DND-41 (cell line): ENCODE results near the gene TNRC6B.

ENCODE experiments used
- ATAC-seq: fragments of 200-7000 bp; cut with Tn5 transposase; 3 replicates; pipeline ENCODE4 v1.9.1; 2021; ENCODE audit warnings: low read depth; ENCODE audit not compliant: insufficient read depth
- DNase-seq: peaks from one replicate; pipeline ENCODE4 v3.0.0-alpha.2; 2020
- H2AFZ ChIP-seq: 2 replicates; pipeline ENCODE4 v1.6.0; 2012; ENCODE audit warnings: low read depth, low read length
- H3K27ac ChIP-seq: 2 replicates; pipeline ENCODE4 v1.5.1; 2012; ENCODE audit warnings: low read length, inconsistent platforms
- H3K27me3 ChIP-seq: fragments of 200-600 bp; sonication (generic); 2 replicates; pipeline ENCODE4 v1.6.0; 2012; ENCODE audit warnings: low read length, mild to moderate bottlenecking, inconsistent platforms; ENCODE audit not compliant: insufficient read depth, poor library complexity
- H3K36me3 ChIP-seq: 2 replicates; pipeline ENCODE4 v1.5.1; 2012; ENCODE audit warnings: low read length, inconsistent platforms; ENCODE audit not compliant: insufficient read depth
- H3K4me1 ChIP-seq: 2 replicates; pipeline ENCODE4 v1.5.1; 2012; ENCODE audit warnings: mild to moderate bottlenecking, low read length; ENCODE audit not compliant: insufficient read depth
- H3K4me2 ChIP-seq: 2 replicates; pipeline ENCODE4 v1.6.0; 2012; ENCODE audit warnings: mild to moderate bottlenecking, moderate library complexity, low read length, inconsistent platforms; ENCODE audit not compliant: insufficient read depth
- H3K4me3 ChIP-seq, 2 experiments: fragments of 200-600 bp in 1 of 2; shearing (Covaris generic) in 1 of 2; 2 replicates each; pipeline ENCODE4 v1.5.1; 2012 to 2016; ENCODE audit warnings: inconsistent platforms in 2 of 2, low read length in 2 of 2, mild to moderate bottlenecking in 2 of 2, low read depth in 1 of 2, moderate library complexity in 1 of 2
- H3K79me2 ChIP-seq: 2 replicates; pipeline ENCODE4 v1.6.0; 2012; ENCODE audit warnings: low read length, inconsistent platforms; ENCODE audit not compliant: insufficient read depth
- H3K9ac ChIP-seq: 2 replicates; pipeline ENCODE4 v1.6.0; 2012; ENCODE audit warnings: low read depth, mild to moderate bottlenecking, inconsistent platforms, low read length, moderate library complexity
- H3K9me3 ChIP-seq: 2 replicates; pipeline ENCODE4 v1.5.1; 2012; ENCODE audit warnings: low read length, moderate library complexity, mild to moderate bottlenecking, inconsistent platforms; ENCODE audit not compliant: insufficient read depth, severe bottlenecking
- H4K20me1 ChIP-seq: 2 replicates; pipeline ENCODE4 v1.6.0; 2012; ENCODE audit warnings: low read length; ENCODE audit not compliant: insufficient read depth
- EZH2 ChIP-seq: IDR thresholded peaks from 3 replicates; pipeline ENCODE4 v1.6.1; 2012; ENCODE audit warnings: borderline replicate concordance, low read depth, mild to moderate bottlenecking, moderate library complexity, low read length, inconsistent platforms; ENCODE audit not compliant: severe bottlenecking
- TF ChIP-seq, protein P1 (sequence below): IDR thresholded peaks from 2 replicates; pipeline ENCODE4 v1.5.1; 2012; ENCODE audit warnings: borderline replicate concordance, low read length, moderate library complexity, mild to moderate bottlenecking; ENCODE audit not compliant: poor library complexity, severe bottlenecking; ENCODE audit errors: extremely low read depth

The TNRC6B gene

DNA sequence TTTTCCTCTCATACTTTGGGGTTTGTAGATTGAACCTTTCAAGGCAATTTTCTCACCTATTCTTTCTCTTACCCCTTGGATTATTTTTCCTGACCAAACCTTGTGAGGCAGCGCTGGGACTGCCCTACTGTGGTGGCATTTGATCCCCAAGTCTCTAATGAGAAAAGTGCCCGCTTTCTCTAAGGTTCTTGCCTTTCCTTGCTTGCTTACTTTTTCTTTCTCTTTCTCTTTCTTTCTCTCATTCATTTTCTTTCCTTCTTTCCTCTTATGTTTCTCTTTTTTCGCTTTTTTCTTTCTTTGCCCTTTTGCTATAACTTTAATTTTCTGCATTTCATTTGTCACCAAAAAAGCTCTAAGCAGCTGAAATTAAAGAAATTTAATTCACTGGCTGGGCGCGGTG lies 127.9 kb downstream of the TNRC6B start:
- no peak overlapping the region for H3K27ac ChIP-seq
- no peaks in the 10 kb centered on the region for H3K79me2 ChIP-seq
- H3K4me2 ChIP-seq: no peak overlapping the region
- H3K27me3 ChIP-seq: no peaks in the 10 kb centered on the region
- TF ChIP-seq, protein P1, sequence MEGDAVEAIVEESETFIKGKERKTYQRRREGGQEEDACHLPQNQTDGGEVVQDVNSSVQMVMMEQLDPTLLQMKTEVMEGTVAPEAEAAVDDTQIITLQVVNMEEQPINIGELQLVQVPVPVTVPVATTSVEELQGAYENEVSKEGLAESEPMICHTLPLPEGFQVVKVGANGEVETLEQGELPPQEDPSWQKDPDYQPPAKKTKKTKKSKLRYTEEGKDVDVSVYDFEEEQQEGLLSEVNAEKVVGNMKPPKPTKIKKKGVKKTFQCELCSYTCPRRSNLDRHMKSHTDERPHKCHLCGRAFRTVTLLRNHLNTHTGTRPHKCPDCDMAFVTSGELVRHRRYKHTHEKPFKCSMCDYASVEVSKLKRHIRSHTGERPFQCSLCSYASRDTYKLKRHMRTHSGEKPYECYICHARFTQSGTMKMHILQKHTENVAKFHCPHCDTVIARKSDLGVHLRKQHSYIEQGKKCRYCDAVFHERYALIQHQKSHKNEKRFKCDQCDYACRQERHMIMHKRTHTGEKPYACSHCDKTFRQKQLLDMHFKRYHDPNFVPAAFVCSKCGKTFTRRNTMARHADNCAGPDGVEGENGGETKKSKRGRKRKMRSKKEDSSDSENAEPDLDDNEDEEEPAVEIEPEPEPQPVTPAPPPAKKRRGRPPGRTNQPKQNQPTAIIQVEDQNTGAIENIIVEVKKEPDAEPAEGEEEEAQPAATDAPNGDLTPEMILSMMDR: no peak
- TF ChIP-seq EZH2: no peak
- H4K20me1 ChIP-seq: no peaks in the 10 kb centered on the region; the same call in 1 of the 2 replicates
- peaks cover 75% of the 10 kb centered on the region for H3K36me3 ChIP-seq
- H3K4me3 ChIP-seq: no peak overlapping the region
- no peak overlapping the region for H2AFZ ChIP-seq
- ATAC-seq (no peak), DNase-seq (no peak)
- H3K9ac ChIP-seq: no peak overlapping the region
- H3K4me1 ChIP-seq: no peaks in the 10 kb centered on the region
- no peaks in the 10 kb centered on the region for H3K9me3 ChIP-seq

- H3K9ac ChIP-seq: no peak overlapping the region
These were observed 131.4 kb downstream of the TNRC6B start for GRCh38 chr22:40308999-40309573.

DNA sequence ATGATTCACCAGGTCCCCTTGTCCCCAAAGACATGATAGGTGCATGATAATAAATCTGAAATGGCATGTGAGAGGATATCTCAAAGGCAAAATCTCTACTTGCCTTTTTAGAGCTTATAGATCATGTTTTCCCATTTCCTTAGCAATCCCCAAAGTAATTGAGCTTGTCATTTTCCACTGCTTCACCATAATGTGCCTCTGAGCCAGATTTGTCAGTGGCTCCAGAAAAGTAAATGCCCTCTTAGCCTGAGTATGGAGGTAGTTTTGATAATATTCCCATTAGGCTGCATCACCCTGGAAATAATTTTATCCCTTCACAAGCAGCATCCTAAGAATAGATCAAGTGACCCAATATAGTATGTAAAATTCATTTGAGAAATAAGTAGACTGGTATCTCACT lies 131.9 kb downstream of the TNRC6B start:
- Histone ChIP-seq H3K27ac (no peak overlapping the region), H2AFZ (no peak overlapping the region), H3K79me2 (no peaks in the 10 kb centered on the region), H3K4me3 (no peak overlapping the region), H3K27me3 (no peaks in the 10 kb centered on the region), H3K9ac (no peak overlapping the region), H4K20me1 (no peaks in the 10 kb centered on the region; the same call in 1 of the 2 replicates), H3K9me3 (no peaks in the 10 kb centered on the region), H3K4me2 (no peak overlapping the region), H3K36me3 (peaks cover 84% of the 10 kb centered on the region), H3K4me1 (no peaks in the 10 kb centered on the region)
- DNase-seq (no peak), ATAC-seq (no peak)
- TF ChIP-seq, protein P1: no peak
- no peak for TF ChIP-seq EZH2

More at GRCh38 chr22:40308999-40309573, 131.4 kb downstream of the TNRC6B start:
- Histone ChIP-seq H3K27ac (no peak overlapping the region), H3K79me2 (no peaks in the 10 kb centered on the region), H3K27me3 (no peaks in the 10 kb centered on the region), H3K36me3 (peaks cover 79% of the 10 kb centered on the region), H4K20me1 (no peaks in the 10 kb centered on the region; the same call in 1 of the 2 replicates), H2AFZ (no peak overlapping the region), H3K9me3 (no peaks in the 10 kb centered on the region), H3K4me1 (no peaks in the 10 kb centered on the region), H3K4me2 (no peak overlapping the region), H3K4me3 (no peak overlapping the region)
- ATAC-seq (no peak), DNase-seq (no peak)
- TF ChIP-seq, protein P1: no peak
